GM21367 (cell line): ENCODE data around the gene IGSF10.

Experiments used
- ATAC-seq: cut with Tn5 transposase; IDR thresholded peaks from one replicate; pipeline ENCODE4 v1.9.1; 2021; ENCODE audit not compliant: unreplicated experiment

Gene IGSF10

GRCh38 chr3:151467069-151467468, 6.2 kb upstream of the IGSF10 start:
- no peak for ATAC-seq

GRCh38 chr3:151462991-151463390, 2.1 kb upstream of the IGSF10 start:
- ATAC-seq, result no peak

- no peak for ATAC-seq
Measured at GRCh38 chr3:151462278-151462780, 1.5 kb upstream of the IGSF10 start.

- no peak for ATAC-seq
Measured at GRCh38 chr3:151460228-151460627, 633 bp downstream of the IGSF10 start.

- ATAC-seq, result no peak
Measured at GRCh38 chr3:151459358-151459757, 1.5 kb downstream of the IGSF10 start.

- no peak for ATAC-seq
Measured at GRCh38 chr3:151456065-151456464, 4.8 kb downstream of the IGSF10 start.

- no peak for ATAC-seq
Measured at GRCh38 chr3:151452841-151453240, 8.0 kb downstream of the IGSF10 start.

- ATAC-seq, result no peak
Measured at GRCh38 chr3:151452368-151452767, 8.5 kb downstream of the IGSF10 start.

- ATAC-seq, result no peak
Measured at GRCh38 chr3:151446002-151446340, 14.9 kb downstream of the IGSF10 start.

GRCh38 chr3:151445273-151446001, 15.4 kb downstream of the IGSF10 start:
- ATAC-seq, result no peak

- no peak for ATAC-seq
Measured at GRCh38 chr3:151443583-151443982, 17.3 kb downstream of the IGSF10 start.

GRCh38 chr3:151440940-151441339, 19.9 kb downstream of the IGSF10 start:
- ATAC-seq, result no peak

- peak; percentile 76 for ATAC-seq
Measured at GRCh38 chr3:151439652-151440125, 21.2 kb downstream of the IGSF10 start.

GRCh38 chr3:151437906-151438305, 23.0 kb downstream of the IGSF10 start:
- ATAC-seq, result no peak

GRCh38 chr3:151436675-151437446, 24.0 kb downstream of the IGSF10 start:
- ATAC-seq, result no peak

- ATAC-seq, result no peak
Measured at GRCh38 chr3:151434151-151434890, 26.5 kb downstream of the IGSF10 start.

GRCh38 chr3:151432616-151433372, 28.1 kb downstream of the IGSF10 start:
- no peak for ATAC-seq

- ATAC-seq, result no peak
Measured at GRCh38 chr3:151431940-151432339, 28.9 kb downstream of the IGSF10 start.

GRCh38 chr3:151430821-151431484, 29.9 kb downstream of the IGSF10 start:
- ATAC-seq, result no peak

GRCh38 chr3:151428386-151428785, 32.5 kb downstream of the IGSF10 start:
- no peak for ATAC-seq
